Measurements from ENCODE around the gene TASP1. TPM values are rescaled to one million over a fixed set of nuclear protein-coding genes. Genes with fewer than 3 reads are reported as not detected.

The TASP1 gene
- polyA plus RNA-seq, 1 donor (not counting 4 experiments of a cell fraction or from before 2014, with no cell fraction given): 17.4 TPM

GRCh38 chr20:13644010-13644409 lies 5.3 kb upstream of the TASP1 start:
- H3K4me3 ChIP-seq (ENCODE audit: control insufficient read depth in 2 of 3, extremely low read depth in 1 of 3, insufficient read depth in 2 of 3, low read depth in 1 of 3, low read length in 3 of 3): no peak overlapping the region
- dilution Hi-C loops (cut with MboI; ENCODE audit: extremely low pct_ligation_motif_present, low sequenced_read_pairs): no loop called here
- no peaks in the 10 kb centered on the region for H3K27me3 ChIP-seq (ENCODE audit: control insufficient read depth, extremely low read depth, insufficient read depth, low read length)
- H3K27ac ChIP-seq (ENCODE audit: control insufficient read depth, insufficient read depth, low read length): no peak overlapping the region
- H3K4me1 ChIP-seq (ENCODE audit: control insufficient read depth, extremely low read depth, insufficient read depth, low read length): peaks cover 9% of the 10 kb centered on the region
- FAIRE-seq (peak; percentile 84), DNase-seq (ENCODE audit: low read depth, low spot score) (peak; percentile 38)
- H3K9me3 ChIP-seq (ENCODE audit: control insufficient read depth, low read depth, low read length): no peaks in the 10 kb centered on the region
- H3K79me2 ChIP-seq (ENCODE audit: control insufficient read depth, insufficient read depth, low read length): no peaks in the 10 kb centered on the region
- no peak overlapping the region for H2AFZ ChIP-seq (ENCODE audit: control insufficient read depth, low read length)
- no peak for TF ChIP-seq EZH2 (IDR thresholded peaks at IDR 0.05; ENCODE audit: low read length)
- TF ChIP-seq, protein P1, sequence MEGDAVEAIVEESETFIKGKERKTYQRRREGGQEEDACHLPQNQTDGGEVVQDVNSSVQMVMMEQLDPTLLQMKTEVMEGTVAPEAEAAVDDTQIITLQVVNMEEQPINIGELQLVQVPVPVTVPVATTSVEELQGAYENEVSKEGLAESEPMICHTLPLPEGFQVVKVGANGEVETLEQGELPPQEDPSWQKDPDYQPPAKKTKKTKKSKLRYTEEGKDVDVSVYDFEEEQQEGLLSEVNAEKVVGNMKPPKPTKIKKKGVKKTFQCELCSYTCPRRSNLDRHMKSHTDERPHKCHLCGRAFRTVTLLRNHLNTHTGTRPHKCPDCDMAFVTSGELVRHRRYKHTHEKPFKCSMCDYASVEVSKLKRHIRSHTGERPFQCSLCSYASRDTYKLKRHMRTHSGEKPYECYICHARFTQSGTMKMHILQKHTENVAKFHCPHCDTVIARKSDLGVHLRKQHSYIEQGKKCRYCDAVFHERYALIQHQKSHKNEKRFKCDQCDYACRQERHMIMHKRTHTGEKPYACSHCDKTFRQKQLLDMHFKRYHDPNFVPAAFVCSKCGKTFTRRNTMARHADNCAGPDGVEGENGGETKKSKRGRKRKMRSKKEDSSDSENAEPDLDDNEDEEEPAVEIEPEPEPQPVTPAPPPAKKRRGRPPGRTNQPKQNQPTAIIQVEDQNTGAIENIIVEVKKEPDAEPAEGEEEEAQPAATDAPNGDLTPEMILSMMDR (optimal IDR thresholded peaks at IDR 0.05 in 1 of 3, IDR thresholded peaks at IDR 0.05 in 1 of 3, conservative IDR thresholded peaks at IDR 0.05 in 1 of 3; ENCODE audit: extremely low read depth in 1 of 3, insufficient read depth in 2 of 3, low read length in 3 of 3): peak in 2 of 3 experiments; percentile 36 to 41
- no peaks in the 10 kb centered on the region for H4K20me1 ChIP-seq (ENCODE audit: control insufficient read depth, extremely low read depth, insufficient read depth, low read length)
- no peak overlapping the region for H3K9ac ChIP-seq (ENCODE audit: control insufficient read depth, extremely low read depth, insufficient read depth, low read length)
- no peaks in the 10 kb centered on the region for H3K9me1 ChIP-seq (ENCODE audit: control insufficient read depth, extremely low read depth, insufficient read depth, low read length)
- no peak overlapping the region for H3K4me2 ChIP-seq (ENCODE audit: control insufficient read depth, extremely low read depth, insufficient read depth, low read depth, low read length)
- no peaks in the 10 kb centered on the region for H3K36me3 ChIP-seq (ENCODE audit: control insufficient read depth in 2 of 2, extremely low read depth in 1 of 2, insufficient read depth in 2 of 2, low read length in 2 of 2)

DNA sequence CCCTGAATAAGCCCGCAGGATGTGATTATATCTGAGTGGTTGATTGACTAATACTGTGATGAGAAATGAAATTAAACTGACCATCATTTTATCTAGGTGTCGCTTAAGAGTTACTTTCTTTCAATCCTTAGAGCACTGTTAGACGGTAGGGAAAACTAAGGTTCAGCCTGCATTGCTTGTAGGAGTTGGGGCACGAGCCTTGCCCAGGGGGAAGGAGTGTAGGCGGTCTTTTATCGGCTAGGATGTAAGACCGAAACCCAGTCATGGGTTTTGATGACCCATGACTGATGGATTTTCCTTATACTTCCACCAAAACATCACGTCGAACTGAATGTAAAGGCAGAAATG lies 392 bp upstream of the TASP1 start:
- H3K27me3 ChIP-seq (ENCODE audit: control insufficient read depth, extremely low read depth, insufficient read depth, low read length): no peaks in the 10 kb centered on the region
- H3K4me2 ChIP-seq (ENCODE audit: control insufficient read depth, extremely low read depth, insufficient read depth, low read depth, low read length): peak overlapping the region; percentile 96
- no peak for TF ChIP-seq EZH2 (IDR thresholded peaks at IDR 0.05; ENCODE audit: low read length)
- TF ChIP-seq, protein P1 (optimal IDR thresholded peaks at IDR 0.05 in 1 of 3, IDR thresholded peaks at IDR 0.05 in 1 of 3, conservative IDR thresholded peaks at IDR 0.05 in 1 of 3; ENCODE audit: extremely low read depth in 1 of 3, insufficient read depth in 2 of 3, low read length in 3 of 3): no peak
- dilution Hi-C loops (cut with MboI; ENCODE audit: extremely low pct_ligation_motif_present, low sequenced_read_pairs): no loop called here
- FAIRE-seq (no peak), DNase-seq (ENCODE audit: low read depth, low spot score) (no peak)
- peak overlapping the region; percentile 98 for H3K27ac ChIP-seq (ENCODE audit: control insufficient read depth, insufficient read depth, low read length)
- H3K79me2 ChIP-seq (ENCODE audit: control insufficient read depth, insufficient read depth, low read length): peaks cover 43% of the 10 kb centered on the region
- peak overlapping the region; percentile 87 for H3K9ac ChIP-seq (ENCODE audit: control insufficient read depth, extremely low read depth, insufficient read depth, low read length)
- no peaks in the 10 kb centered on the region for H3K36me3 ChIP-seq (ENCODE audit: control insufficient read depth in 2 of 2, extremely low read depth in 1 of 2, insufficient read depth in 2 of 2, low read length in 2 of 2)
- H2AFZ ChIP-seq (ENCODE audit: control insufficient read depth, low read length): peak overlapping the region; percentile 99
- no peaks in the 10 kb centered on the region for H4K20me1 ChIP-seq (ENCODE audit: control insufficient read depth, extremely low read depth, insufficient read depth, low read length)
- H3K4me3 ChIP-seq (ENCODE audit: control insufficient read depth in 2 of 3, extremely low read depth in 1 of 3, insufficient read depth in 2 of 3, low read depth in 1 of 3, low read length in 3 of 3): peak overlapping the region; percentile 26 to 81 (median 71)
- no peaks in the 10 kb centered on the region for H3K9me1 ChIP-seq (ENCODE audit: control insufficient read depth, extremely low read depth, insufficient read depth, low read length)
- H3K9me3 ChIP-seq (ENCODE audit: control insufficient read depth, low read depth, low read length): no peaks in the 10 kb centered on the region
- H3K4me1 ChIP-seq (ENCODE audit: control insufficient read depth, extremely low read depth, insufficient read depth, low read length): peaks cover 8% of the 10 kb centered on the region
